Left renal cortex interstitium (tissue), 4 donors: Measurements from ENCODE around the gene SMURF2. TPM values are rescaled to one million over a fixed set of nuclear protein-coding genes. Genes with fewer than 3 reads are reported as not detected.
"Not testable (repeated sequence)": the region's sequence is repeated elsewhere in the genome, so short reads cannot be mapped to it uniquely, and the experiment has no call there.

Source experiments
- DNase-seq, 4 donors: peaks; one replicate each; pipeline ENCODE4 v3.0.0-alpha.2; 2013; ENCODE audit warnings: low read depth in 4 of 4, low spot score in 2 of 4, missing footprints in 1 of 4
- polyA plus RNA-seq, 4 donors: library from polyadenylated mRNA; unstranded; fragments of 120-200 nt; gene quantifications; one replicate each; pipeline ENCODE4 v1.2.1, GENCODE V29; 2013; ENCODE audit not compliant: insufficient read length in 4 of 4

The SMURF2 gene
- polyA plus RNA-seq, 4 donors, result 32.2 to 36.7 (median 35.1) TPM

DNA sequence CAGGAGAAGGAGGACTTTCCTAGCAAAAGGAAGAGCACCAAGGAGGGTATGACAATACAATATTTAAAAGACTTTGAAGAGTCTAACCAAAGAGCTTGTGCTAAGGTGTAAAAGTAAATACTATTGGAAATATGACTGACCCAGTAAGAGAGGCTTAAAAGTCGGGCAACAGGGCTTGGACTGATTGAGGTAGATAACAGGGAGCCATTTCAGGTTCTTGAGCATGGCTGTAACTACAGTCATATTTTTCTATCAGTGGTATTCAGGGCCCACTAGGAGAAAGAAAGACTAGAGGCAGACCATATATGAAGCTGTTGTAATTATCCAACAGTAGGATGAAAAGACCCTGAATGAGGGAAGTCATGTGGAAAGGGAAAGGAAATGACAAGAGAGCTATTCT is 62.3 kb downstream of the SMURF2 start:
- DNase-seq, result no peak

DNA sequence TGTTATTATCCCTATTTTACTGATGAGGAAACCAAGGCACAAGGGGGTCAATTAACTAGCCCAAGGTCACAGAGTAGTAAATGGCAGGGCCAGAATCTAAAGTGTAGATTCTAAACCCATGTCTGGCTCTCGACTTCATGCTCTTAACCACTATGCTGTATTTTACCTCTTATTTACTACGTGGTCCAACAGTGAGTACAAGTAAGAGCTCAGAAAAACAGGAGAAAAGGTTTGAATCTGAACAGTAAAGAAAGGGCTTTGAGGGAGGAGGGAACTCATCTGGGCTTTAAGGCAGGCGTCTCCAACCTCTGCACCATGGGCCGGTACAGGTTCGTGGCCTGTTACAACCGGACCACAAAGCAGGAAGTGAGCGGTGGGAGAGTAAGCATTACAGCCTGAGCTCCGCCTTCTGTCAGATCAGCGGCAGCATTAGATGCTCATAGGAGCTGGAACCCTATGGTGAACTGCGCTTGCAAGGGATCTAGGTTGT is 62.9 kb downstream of the SMURF2 start:
- DNase-seq, result no peak

DNA sequence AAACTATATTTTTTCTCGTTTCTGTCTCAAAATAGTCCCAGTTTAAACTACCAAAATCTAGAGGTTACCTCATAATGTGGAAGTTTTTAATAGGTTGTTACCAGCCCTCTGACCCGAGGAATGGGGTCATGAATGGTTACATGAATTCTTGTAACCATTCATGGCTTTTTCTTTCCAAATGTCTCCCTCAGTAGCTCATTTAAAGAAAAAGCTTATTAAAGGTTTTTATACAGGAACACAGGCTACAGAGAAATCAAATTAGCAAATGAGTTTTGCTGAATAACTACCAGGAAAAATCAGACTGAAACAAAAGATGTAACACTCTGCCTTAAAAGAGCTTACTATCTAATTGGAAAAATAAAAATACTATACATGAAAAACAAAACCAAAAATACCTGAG is 63.4 kb downstream of the SMURF2 start:
- DNase-seq, result no peak

DNA sequence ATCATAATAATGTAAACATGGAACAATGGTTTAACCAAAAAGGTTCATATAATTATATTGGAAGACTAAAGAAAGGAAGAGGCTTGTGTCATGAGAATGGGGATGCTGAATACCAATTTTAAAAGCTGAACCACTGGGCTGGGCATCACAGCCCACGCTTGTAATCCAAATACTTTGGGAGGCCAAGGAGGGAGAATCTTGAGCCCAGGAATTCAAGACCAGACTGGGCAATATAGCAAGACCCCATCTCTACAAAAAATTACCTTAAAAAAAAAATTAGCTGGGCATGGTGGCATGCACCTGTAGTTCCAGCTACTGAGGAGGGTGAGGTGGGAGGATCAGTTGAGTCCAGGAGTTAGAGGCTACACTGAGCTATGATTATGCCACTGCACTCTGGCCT is 65.1 kb downstream of the SMURF2 start:
- DNase-seq, result no peak

DNA sequence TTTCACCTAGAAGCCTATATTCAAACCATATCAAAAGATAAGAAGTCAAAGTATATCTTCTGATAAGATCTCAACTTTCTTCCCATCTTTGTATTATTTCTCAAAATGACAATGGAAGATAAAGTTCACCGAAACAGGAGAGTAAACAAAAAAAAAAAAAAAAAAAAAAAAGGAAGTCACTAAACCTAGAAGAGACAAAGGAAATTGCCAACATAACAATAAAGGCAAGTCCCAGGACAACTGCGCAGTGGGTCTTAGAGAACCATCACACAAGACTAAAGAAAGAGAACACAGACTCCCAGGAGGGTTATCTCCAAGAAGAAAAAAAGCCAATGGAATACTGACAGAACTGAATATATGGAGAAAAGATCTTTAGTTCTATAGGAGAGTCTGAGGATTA is 65.7 kb downstream of the SMURF2 start:
- DNase-seq, result no peak

DNA sequence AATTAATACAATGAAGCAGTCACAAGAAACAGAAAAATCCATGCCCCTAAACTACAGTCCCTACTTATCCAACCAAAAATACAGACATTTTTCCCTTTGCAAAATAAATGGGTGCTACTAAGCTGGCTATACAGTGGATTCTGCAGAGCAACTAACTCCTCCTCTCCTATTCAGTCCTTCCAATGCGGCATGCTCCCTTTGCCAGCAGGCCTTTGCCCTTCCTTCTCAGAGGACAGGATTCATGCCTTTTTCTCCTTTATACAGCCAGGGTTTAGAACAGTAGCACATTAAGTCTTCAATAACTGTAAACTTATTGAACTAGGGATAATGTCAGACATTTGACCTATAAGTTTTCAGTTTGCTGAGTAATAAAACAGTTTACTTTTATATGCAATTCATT is 70.2 kb downstream of the SMURF2 start:
- DNase-seq, result no peak

DNA sequence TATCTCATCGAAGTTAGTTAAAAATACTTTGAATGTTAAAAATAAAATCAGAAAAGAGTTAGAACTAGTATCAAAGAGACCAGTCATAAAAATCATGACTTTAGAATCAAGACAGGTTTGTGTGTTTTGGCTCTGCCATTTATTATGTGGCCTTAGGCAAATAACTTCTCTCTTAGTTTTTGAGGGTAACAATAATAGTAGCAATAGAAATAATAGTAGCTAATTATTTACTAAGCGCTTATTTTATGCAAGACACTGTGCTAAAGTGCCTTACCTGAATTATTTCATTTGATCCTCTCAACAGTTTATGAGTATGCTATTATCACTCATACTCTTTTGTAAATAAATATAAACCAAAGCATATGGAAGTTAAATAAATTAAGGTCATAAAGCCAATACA is 77.0 kb downstream of the SMURF2 start:
- no peak for DNase-seq

DNA sequence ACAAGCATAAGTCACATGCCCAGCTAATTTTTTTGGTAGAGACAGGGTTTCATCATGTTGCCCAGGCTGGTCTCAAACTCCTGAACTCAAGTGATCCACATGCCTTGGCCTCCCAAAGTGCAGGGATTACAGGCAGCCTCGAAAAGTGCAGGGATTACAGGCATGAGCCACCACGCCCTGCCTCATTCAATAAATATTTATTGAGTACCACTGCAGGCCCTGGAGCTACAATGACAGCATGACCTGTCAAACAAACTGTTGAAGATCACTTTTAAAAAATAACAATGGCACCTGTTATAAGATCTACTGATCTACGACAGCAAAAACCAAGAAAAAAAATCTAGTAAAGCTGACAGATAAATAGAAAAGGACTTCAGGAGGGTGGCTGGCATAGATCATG is 79.1 kb downstream of the SMURF2 start:
- DNase-seq, result no peak

DNA sequence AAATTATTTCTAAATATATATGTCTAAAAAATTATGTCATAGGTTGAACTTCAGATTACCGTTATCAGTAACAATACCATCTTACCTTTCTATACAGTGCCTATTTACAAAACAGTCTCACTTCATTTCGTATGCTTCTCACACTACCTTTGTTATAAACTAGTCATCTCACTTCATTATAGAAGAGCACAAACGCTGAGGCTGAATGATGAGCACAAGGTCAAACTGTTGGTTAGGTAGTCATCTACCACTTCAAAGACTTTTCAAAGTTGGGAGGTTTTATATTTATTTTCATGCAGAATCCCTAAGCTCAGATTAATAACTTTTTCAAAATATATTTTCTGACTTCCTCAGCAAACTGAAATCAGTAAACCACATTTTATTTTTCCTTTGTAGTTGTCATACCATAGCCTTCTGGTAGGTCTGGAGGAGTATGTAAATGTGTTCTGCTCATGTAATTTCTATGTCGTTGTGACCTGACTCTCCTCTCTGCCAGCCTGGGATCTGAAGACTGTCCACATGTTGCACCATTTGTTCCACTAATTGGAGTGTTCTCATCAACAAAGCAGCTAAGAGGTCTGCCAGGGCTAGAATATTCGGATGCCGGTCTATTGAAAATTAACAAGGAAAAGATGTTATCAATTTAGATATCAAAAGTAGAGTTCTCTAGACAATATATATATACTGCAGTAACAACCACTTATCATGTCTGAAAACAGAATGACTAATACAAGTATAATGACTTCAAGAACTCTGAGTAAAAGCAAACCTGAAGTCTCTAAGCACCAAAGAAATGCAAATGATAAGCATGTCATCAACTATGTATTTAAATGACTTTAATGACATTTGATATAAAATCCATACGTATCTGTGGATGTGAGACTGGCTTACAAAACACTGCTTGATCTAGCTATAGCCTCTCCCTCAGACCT is 81.5 kb downstream of the SMURF2 start:
- DNase-seq, result no peak

DNA sequence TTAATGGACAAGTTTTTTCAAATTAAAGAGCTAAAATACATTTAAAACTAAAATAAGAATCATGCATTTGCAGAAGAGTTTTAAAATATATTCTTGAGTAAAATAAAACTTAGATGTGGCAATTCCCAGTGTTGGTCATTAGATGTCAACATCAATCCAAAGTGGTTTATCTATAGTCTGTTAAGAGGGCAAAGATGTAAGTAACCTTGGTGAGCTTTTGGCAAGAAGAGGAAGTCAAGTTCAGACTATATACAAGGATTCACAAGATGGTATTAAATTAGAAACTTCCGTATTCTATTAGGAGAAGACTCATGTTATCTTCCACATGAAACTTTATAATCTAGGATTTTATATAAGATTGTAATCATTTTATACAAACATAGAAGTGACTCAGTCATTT is 82.2 kb downstream of the SMURF2 start:
- DNase-seq, result no peak

DNA sequence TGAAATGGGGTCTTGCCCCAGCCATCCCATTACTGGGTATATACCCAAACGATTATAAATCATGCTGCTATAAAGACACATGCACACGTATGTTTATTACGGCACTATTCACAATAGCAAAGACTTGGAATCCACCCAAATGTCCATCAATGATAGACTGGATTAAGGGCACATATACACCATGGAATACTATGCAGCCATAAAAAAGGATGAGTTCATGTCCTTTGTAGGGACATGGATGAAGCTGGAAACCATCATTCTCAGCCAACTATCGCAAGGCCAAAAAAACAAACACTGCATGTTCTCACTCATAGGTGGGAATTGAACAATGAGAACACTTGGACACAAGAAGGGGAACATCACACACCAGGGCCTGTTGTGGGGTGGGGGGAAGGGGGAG is 85.1 kb downstream of the SMURF2 start:
- DNase-seq, result not testable (repeated sequence)

DNA sequence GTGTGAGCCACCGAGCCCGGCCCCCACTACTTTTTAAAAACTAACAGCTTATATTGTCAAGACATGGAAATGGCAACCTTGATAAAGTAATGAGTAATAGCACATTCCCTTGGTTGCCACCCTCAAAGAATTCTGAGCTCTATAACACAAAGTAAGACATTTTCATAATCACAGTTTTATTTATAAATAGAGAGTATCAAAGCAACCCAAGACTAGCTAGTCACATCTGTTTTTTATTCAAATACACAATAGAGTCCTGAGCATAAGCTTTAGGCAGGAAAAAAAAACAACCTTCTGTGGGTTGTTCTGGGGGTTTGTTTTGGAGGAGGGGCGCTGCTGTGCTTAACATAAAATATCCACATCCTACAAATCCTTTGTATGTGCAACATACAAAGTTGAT is 86.7 kb downstream of the SMURF2 start:
- no peak for DNase-seq

DNA sequence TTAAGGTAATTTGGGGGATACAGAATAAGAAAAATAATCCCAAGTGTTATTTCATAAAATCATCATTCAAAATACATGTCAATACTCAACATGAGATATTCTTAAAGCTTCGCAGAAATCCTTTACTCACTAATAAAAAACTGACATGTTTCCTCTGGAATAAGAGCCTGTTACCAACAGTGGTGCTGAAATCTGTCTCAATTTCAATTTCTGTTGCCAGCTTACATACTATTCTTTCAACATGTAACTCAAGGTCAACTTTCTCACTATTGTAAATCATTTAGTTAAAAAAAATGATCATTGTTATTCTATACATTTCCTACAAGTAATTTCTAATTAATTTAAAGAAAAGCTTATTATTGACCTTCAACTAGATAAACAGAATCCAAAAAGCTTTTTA is 87.5 kb downstream of the SMURF2 start:
- no peak for DNase-seq

DNA sequence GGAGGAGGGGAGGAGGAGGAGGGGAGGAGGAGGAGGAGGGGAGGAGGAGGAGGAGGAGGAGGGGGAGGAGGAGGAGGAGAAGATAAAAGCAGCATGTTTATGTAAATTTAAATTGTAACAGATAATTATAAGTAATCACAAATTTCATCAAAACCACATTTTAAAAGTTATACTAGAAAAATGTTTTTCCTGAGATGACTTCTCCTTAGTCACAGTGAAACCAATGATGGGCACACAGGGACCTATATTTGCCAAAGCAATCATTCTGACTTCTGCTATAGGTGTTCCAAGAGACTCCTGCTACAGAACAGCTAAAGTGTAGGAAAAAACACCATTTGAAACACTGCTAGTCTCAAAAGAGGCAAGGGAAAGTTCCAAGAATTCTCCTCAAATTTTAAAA is 88.9 kb downstream of the SMURF2 start:
- no peak for DNase-seq

DNA sequence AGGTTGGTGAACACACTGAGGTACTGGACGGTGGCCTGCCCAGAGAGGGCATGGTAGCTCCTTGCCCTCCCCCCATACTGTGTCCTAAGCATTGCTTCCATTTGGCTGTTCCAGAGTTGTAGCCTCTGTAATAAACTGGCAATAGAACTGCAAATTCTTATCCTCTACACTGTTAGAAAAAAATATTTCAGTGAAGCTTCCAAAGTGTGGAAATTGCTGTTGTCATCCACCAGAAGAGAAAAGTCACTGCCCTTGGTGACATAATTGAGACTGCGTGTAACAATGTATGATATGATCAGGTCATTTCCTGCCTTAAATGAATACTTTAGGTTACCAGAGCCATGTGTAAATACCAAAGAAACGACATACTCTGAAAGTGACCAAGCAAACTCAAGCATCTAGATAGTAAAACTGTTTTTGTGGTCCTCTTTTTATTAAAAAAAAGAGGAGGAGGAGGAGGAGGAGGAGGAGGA is 89.4 kb downstream of the SMURF2 start:
- no peak for DNase-seq

DNA sequence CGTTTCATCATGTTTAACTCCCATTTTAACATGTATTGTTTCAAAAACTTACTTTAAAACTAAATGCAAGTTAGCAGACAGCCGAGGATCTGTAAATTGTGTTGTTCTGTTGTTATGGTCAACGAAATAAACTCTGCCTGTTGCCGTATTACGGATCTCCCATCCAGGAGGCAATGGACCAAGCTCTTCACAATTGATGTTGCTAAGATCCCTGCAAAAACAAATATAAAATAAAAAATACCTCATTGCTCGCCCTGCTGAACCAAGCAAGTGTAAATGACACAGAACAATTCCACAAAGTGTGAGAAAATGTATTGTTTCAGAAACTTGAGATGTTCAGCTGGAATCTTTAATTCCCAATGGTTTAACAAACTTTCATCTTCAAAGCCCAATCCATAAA is 90.4 kb downstream of the SMURF2 start:
- no peak for DNase-seq

DNA sequence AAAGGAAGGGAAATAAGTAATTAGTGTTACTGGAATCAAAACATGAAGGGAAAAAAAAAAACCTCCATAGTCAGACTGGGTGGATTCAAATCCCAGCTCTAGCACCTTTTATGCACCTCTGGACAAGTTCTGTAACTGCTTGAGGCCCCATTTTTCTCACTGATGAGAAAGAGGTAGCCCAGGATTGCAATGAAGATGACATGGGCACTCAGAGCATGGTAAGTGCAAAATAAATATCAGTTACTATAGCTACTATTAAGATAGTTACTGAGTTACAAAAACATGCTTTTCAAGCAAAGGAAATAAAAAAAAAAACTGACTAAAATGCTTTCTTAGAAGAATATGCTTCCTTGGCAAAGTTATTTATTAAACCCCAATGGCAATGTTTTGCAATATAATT is 96.5 kb downstream of the SMURF2 start:
- no peak for DNase-seq

DNA sequence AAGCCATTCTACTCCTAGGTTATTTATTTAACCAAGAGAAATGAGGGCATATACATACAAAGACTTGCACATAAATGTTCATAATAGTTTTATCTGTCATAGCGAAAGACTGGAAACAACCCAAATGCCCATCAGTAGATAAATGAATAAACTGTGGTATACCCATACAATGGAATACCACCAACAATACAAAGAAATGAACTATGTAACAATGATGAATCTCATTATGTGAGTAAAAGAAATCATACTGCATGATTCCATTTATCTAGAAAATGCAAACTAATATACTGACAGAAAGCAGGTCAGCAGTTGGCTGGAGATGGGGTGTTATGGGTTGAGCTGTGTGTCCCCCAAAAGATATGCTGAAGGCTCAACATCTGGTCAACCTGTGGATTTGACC is 98.0 kb downstream of the SMURF2 start:
- no peak for DNase-seq

DNA sequence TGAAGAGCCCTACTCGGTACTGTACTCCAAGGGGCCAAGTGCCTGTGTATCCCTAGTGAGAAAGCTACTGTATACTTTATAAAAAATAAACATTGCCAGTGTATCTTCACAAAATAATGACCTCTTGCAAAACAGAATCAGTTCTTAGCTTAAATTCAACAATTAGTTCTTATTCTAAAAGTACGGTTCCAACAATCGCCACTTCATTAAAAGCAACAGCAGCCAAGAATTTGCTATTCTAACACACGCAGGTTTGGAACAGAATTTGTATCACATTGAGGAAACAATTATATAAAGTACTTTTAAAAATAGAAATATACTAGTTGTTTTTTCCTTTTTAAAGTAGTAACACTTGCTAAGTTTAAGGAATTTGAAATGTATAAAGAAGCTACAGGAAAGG is 106.8 kb downstream of the SMURF2 start:
- DNase-seq, result no peak

DNA sequence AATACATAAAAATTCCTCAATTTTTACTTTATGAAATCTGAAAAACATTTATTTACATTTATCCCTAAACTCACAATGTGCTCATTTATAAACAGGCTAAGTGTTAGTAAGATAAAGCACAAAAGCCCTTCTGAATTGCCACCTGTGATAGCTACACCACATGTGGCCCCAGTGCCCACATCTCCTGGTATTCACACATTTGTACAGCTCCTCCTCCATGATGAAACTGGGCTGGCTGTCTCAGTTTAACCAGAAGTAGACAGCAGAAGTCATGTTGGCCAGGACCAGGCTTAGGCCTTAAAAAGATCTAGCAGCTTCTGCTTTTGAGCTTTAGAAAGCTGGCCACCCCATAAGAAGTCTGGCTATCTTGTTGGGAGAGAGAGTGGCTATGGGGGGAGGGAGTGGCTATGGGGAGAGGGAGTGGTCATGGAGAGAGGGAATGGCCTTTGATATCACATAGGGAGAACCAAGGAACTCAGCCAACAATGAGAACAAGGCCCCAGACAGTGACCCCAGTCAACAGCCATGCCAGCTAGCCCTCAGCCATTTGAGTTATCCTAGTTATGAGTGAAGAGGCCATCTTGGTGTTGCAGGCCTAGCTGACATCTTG is 108.0 kb downstream of the SMURF2 start:
- no peak for DNase-seq

DNA sequence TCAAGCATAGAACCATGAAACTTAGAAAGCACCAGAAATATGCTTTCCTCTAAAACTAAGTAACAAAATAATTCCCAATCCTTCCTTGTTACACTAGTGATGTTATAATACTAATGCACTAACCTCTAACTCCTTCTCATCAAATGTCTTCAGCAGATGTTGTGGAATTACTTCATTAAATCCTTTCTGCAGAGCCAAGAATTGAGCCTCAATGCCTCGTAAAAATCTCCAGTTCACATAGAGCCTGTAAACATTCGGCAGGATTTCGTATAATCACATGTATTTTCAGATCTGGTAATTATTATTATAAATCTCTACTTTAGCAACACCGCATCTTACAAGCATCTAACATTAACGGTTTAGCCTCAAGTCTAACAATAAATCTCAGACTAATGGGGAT is 110.6 kb downstream of the SMURF2 start:
- DNase-seq, result no peak

DNA sequence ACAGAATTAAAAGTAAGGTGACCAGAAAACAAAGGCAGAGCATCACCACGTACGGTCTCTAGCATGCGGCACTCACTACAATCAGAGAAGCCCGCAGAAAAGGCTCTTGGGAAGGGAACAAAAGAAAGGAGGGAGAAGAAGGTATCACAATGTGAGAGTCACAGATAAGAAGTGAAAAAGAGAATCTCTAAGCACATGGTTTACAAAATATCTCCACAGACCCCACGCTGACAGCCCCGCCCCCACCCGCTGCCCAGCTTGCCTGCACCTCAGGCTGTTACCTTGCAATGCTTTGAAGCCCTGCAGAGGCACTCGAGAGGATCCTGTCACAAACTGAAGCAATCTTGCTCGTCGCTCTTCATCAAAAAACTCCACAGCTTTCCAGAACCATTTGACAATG is 114.8 kb downstream of the SMURF2 start:
- DNase-seq, result no peak
